IMR-90 (cell line): ENCODE data around the gene WDTC1. TPM values are rescaled to one million over a fixed set of nuclear protein-coding genes. Genes with fewer than 3 reads are reported as not detected.

ENCODE experiments used
- CEBPB ChIP-seq: IDR thresholded peaks from 2 replicates; pipeline ENCODE4 v1.6.1; 2012; ENCODE audit warnings: low read depth, low read length, improper control_type of control experiment
- RAD21 ChIP-seq: IDR thresholded peaks from 2 replicates; pipeline ENCODE4 v1.6.1; 2012; ENCODE audit warnings: low read length, improper control_type of control experiment
- polyA plus RNA-seq, 3 experiments: library from polyadenylated mRNA; depleted of rRNA; stranded (reverse); fragments of >200 nt; gene quantifications; 2 replicates each; pipeline ENCODE4 v1.2.3, GENCODE V29; 2012; ENCODE audit warnings: low replicate concordance in 1 of 3
- total RNA-seq: library from RNA; depleted of rRNA; stranded (reverse); fragments of >200 nt; gene quantifications from 2 replicates; pipeline ENCODE4 v1.2.3, GENCODE V29; 2012
- TF ChIP-seq, protein P1 (sequence below): conservative IDR thresholded peaks from 2 replicates; pipeline ENCODE4 v1.5.1; 2012; ENCODE audit warnings: mild to moderate bottlenecking, low read depth, low read length, improper control_type of control experiment
- TF ChIP-seq, protein P2 (sequence below): fragments of 150-350 bp; IDR thresholded peaks from 2 replicates; pipeline ENCODE4 v1.6.1; 2016; ENCODE audit warnings: low read depth, mild to moderate bottlenecking, low read length, moderate library complexity, borderline replicate concordance

The WDTC1 gene
- total and polyA plus RNA-seq, 2 of the 4 experiments (the other 2 are of a cell fraction), result 9.9 to 15.2 TPM

DNA sequence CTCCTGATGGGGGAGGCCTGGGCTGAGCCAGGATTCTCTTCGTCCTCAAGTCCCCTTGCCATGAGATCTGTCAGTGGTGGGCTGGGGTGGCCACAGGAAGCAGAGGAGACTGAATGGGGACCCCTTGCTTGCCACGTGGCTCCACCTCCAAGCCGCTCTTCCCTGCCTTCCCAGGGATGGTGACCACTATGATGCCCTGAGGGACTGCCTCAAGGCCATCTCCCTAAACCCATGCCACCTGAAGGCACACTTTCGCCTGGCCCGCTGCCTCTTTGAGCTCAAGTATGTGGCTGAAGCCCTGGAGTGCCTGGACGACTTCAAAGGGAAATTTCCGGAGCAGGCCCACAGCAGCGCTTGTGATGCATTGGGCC lies 66.6 kb downstream of the WDTC1 start (continued):
- TF ChIP-seq, protein P1, sequence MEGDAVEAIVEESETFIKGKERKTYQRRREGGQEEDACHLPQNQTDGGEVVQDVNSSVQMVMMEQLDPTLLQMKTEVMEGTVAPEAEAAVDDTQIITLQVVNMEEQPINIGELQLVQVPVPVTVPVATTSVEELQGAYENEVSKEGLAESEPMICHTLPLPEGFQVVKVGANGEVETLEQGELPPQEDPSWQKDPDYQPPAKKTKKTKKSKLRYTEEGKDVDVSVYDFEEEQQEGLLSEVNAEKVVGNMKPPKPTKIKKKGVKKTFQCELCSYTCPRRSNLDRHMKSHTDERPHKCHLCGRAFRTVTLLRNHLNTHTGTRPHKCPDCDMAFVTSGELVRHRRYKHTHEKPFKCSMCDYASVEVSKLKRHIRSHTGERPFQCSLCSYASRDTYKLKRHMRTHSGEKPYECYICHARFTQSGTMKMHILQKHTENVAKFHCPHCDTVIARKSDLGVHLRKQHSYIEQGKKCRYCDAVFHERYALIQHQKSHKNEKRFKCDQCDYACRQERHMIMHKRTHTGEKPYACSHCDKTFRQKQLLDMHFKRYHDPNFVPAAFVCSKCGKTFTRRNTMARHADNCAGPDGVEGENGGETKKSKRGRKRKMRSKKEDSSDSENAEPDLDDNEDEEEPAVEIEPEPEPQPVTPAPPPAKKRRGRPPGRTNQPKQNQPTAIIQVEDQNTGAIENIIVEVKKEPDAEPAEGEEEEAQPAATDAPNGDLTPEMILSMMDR, result no peak
- no peak for TF ChIP-seq RAD21
- TF ChIP-seq, protein P2, sequence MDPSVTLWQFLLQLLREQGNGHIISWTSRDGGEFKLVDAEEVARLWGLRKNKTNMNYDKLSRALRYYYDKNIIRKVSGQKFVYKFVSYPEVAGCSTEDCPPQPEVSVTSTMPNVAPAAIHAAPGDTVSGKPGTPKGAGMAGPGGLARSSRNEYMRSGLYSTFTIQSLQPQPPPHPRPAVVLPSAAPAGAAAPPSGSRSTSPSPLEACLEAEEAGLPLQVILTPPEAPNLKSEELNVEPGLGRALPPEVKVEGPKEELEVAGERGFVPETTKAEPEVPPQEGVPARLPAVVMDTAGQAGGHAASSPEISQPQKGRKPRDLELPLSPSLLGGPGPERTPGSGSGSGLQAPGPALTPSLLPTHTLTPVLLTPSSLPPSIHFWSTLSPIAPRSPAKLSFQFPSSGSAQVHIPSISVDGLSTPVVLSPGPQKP, result no peak
- TF ChIP-seq CEBPB, result no peak
